Measurements from ENCODE around the gene MIEF2. TPM values are rescaled to one million over a fixed set of nuclear protein-coding genes. Genes with fewer than 3 reads are reported as not detected.

The MIEF2 gene
- total RNA-seq, 3 donors from 2014 or later: 13.4 to 20.7 (median 16.4) TPM

GRCh38 chr17:18237461-18237860 lies 23.0 kb upstream of the MIEF2 start:
- Histone ChIP-seq H3K4me1 (ENCODE audit: low read depth) (no peaks in the 10 kb centered on the region), H3K4me3 (no peak overlapping the region), H3K9me3 (no peaks in the 10 kb centered on the region), H3K36me3 (ENCODE audit: low read depth) (no peaks in the 10 kb centered on the region)
- DNase-seq: no peak
- ATAC-seq: no peak
- no peak for TF ChIP-seq CTCF (IDR thresholded peaks at IDR 0.05)
- intact Hi-C loops (cut with DNase I, micrococcal nuclease): no loop called here

GRCh38 chr17:18238299-18238698 lies 22.2 kb upstream of the MIEF2 start:
- Histone ChIP-seq H3K9me3 (no peaks in the 10 kb centered on the region), H3K36me3 (ENCODE audit: low read depth) (no peaks in the 10 kb centered on the region), H3K4me1 (ENCODE audit: low read depth) (no peaks in the 10 kb centered on the region), H3K4me3 (no peak overlapping the region)
- intact Hi-C loops (cut with DNase I, micrococcal nuclease): no loop called here
- no peak for ATAC-seq
- no peak for DNase-seq
- TF ChIP-seq CTCF (IDR thresholded peaks at IDR 0.05): no peak

GRCh38 chr17:18240449-18240848 lies 20.0 kb upstream of the MIEF2 start:
- Histone ChIP-seq H3K36me3 (ENCODE audit: low read depth) (no peaks in the 10 kb centered on the region), H3K4me1 (ENCODE audit: low read depth) (no peaks in the 10 kb centered on the region), H3K4me3 (no peak overlapping the region), H3K9me3 (no peaks in the 10 kb centered on the region)
- intact Hi-C loops (cut with DNase I, micrococcal nuclease): no loop called here
- TF ChIP-seq CTCF (IDR thresholded peaks at IDR 0.05): no peak
- DNase-seq: no peak
- ATAC-seq: no peak

GRCh38 chr17:18241229-18241871 lies 19.1 kb upstream of the MIEF2 start:
- H3K9me3 ChIP-seq: no peaks in the 10 kb centered on the region
- peaks cover 3% of the 10 kb centered on the region for H3K4me1 ChIP-seq (ENCODE audit: low read depth)
- ATAC-seq: no peak
- no peak for TF ChIP-seq CTCF (IDR thresholded peaks at IDR 0.05)
- H3K36me3 ChIP-seq (ENCODE audit: low read depth): no peaks in the 10 kb centered on the region
- no peak for DNase-seq
- intact Hi-C loops (cut with DNase I, micrococcal nuclease): no loop called here
- H3K4me3 ChIP-seq: no peak overlapping the region

GRCh38 chr17:18245038-18245776 lies 15.3 kb upstream of the MIEF2 start:
- no peak for TF ChIP-seq CTCF (IDR thresholded peaks at IDR 0.05)
- no peak overlapping the region for H3K4me3 ChIP-seq
- ATAC-seq (no peak), DNase-seq (no peak)
- no peaks in the 10 kb centered on the region for H3K9me3 ChIP-seq
- H3K4me1 ChIP-seq (ENCODE audit: low read depth): peaks cover 3% of the 10 kb centered on the region
- no peaks in the 10 kb centered on the region for H3K36me3 ChIP-seq (ENCODE audit: low read depth)
- intact Hi-C loops (cut with DNase I, micrococcal nuclease): no loop called here
